ENCODE data around the gene CALCOCO2. TPM values are rescaled to one million over a fixed set of nuclear protein-coding genes. Genes with fewer than 3 reads are reported as not detected.

Gene CALCOCO2
- total RNA-seq (ENCODE audit: unreplicated experiment) = 142 TPM
- long read RNA-seq, transcript CALCOCO2-201 (13 exons, 3,682 nt) = major isoform, 39 of 52 reads
- long read RNA-seq, partial matches to known transcripts = 3 of 52 reads
- long read RNA-seq, other reads (novel, unspliced or antisense) = 9 of 52 reads

GRCh38 chr17:48830840-48831548 lies at the start of gene CALCOCO2:
CALCOCO2 (plus strand) TSS chr17:48831035; CDS start chr17:48841708, 10,673 bp downstream.
- Mint-ChIP-seq H3K36me3 (ENCODE audit: unreplicated experiment) (no peaks in the 10 kb centered on the region), H3K4me3 (ENCODE audit: unreplicated experiment) (peak within 1 kb of the TSS; percentile 95), H3K9me3 (ENCODE audit: unreplicated experiment) (peaks cover 6% of the 10 kb centered on the region), H3K4me1 (ENCODE audit: low read depth, unreplicated experiment) (peaks cover 8% of the 10 kb centered on the region), H3K27ac (ENCODE audit: unreplicated experiment) (peak within 1 kb of the TSS; percentile 89), H3K27me3 (ENCODE audit: unreplicated experiment) (no peaks in the 10 kb centered on the region)
- DNase-seq = peak; percentile 88
- TF ChIP-seq CTCF (IDR thresholded peaks at IDR 0.05; ENCODE audit: partially characterized antibody, unreplicated experiment) = no peak

GRCh38 chr17:48787828-48788227 lies 43.0 kb upstream of the CALCOCO2 start:
- no peak for TF ChIP-seq CTCF (IDR thresholded peaks at IDR 0.05; ENCODE audit: partially characterized antibody, unreplicated experiment)
- Mint-ChIP-seq H3K27ac (ENCODE audit: unreplicated experiment) (peak overlapping the region; percentile 85), H3K36me3 (ENCODE audit: unreplicated experiment) (peaks cover 4% of the 10 kb centered on the region), H3K4me1 (ENCODE audit: low read depth, unreplicated experiment) (peaks cover 9% of the 10 kb centered on the region), H3K27me3 (ENCODE audit: unreplicated experiment) (peaks cover under 1% of the 10 kb centered on the region), H3K4me3 (ENCODE audit: unreplicated experiment) (peak overlapping the region; percentile 35), H3K9me3 (ENCODE audit: unreplicated experiment) (peaks cover 1% of the 10 kb centered on the region)
- DNase-seq = peak; percentile 23

- Mint-ChIP-seq H3K4me1 (ENCODE audit: low read depth, unreplicated experiment) (peaks cover 9% of the 10 kb centered on the region), H3K9me3 (ENCODE audit: unreplicated experiment) (no peaks in the 10 kb centered on the region), H3K27me3 (ENCODE audit: unreplicated experiment) (no peaks in the 10 kb centered on the region), H3K4me3 (ENCODE audit: unreplicated experiment) (no peak overlapping the region), H3K36me3 (ENCODE audit: unreplicated experiment) (peaks cover 8% of the 10 kb centered on the region), H3K27ac (ENCODE audit: unreplicated experiment) (no peak overlapping the region)
- no peak for DNase-seq
- TF ChIP-seq CTCF (IDR thresholded peaks at IDR 0.05; ENCODE audit: partially characterized antibody, unreplicated experiment) = no peak
These were observed 40.2 kb upstream of the CALCOCO2 start for GRCh38 chr17:48790607-48791127.

GRCh38 chr17:48791128-48792032 lies 39.5 kb upstream of the CALCOCO2 start:
- no peaks in the 10 kb centered on the region for H3K9me3 Mint-ChIP-seq (ENCODE audit: unreplicated experiment)
- peak; percentile 61 for TF ChIP-seq CTCF (IDR thresholded peaks at IDR 0.05; ENCODE audit: partially characterized antibody, unreplicated experiment)
- H3K36me3 Mint-ChIP-seq (ENCODE audit: unreplicated experiment) = peaks cover 8% of the 10 kb centered on the region
- H3K4me3 Mint-ChIP-seq (ENCODE audit: unreplicated experiment) = no peak overlapping the region
- H3K27ac Mint-ChIP-seq (ENCODE audit: unreplicated experiment) = no peak overlapping the region
- DNase-seq = peak; percentile 70
- no peaks in the 10 kb centered on the region for H3K27me3 Mint-ChIP-seq (ENCODE audit: unreplicated experiment)
- H3K4me1 Mint-ChIP-seq (ENCODE audit: low read depth, unreplicated experiment) = peaks cover 9% of the 10 kb centered on the region

Measured in glutamatergic neuron (in vitro differentiated cells).